PFSK-1 (cell line): ENCODE results near the gene AKAP6.

Experiments used
- FOXP2 ChIP-seq: optimal IDR thresholded peaks from 2 replicates; pipeline ENCODE3; 2011; ENCODE audit warnings: borderline replicate concordance, control low read depth, inconsistent platforms; ENCODE audit not compliant: insufficient read depth; ENCODE audit errors: extremely low read length, extremely low read depth
- TF ChIP-seq, protein P1 (sequence below), 2 experiments: IDR thresholded peaks; 2 replicates each; pipeline versions ENCODE4 v1.6.1 to v1.8.0; 2011 to 2012; ENCODE audit warnings: low read depth in 2 of 2, low read length in 2 of 2, control low read depth in 1 of 2, inconsistent platforms in 1 of 2, mild to moderate bottlenecking in 1 of 2, moderate library complexity in 1 of 2; ENCODE audit not compliant: insufficient read depth in 1 of 2

GRCh38 chr14:32478050-32478449 is 149.0 kb downstream of the AKAP6 start:
- TF ChIP-seq, protein P1, sequence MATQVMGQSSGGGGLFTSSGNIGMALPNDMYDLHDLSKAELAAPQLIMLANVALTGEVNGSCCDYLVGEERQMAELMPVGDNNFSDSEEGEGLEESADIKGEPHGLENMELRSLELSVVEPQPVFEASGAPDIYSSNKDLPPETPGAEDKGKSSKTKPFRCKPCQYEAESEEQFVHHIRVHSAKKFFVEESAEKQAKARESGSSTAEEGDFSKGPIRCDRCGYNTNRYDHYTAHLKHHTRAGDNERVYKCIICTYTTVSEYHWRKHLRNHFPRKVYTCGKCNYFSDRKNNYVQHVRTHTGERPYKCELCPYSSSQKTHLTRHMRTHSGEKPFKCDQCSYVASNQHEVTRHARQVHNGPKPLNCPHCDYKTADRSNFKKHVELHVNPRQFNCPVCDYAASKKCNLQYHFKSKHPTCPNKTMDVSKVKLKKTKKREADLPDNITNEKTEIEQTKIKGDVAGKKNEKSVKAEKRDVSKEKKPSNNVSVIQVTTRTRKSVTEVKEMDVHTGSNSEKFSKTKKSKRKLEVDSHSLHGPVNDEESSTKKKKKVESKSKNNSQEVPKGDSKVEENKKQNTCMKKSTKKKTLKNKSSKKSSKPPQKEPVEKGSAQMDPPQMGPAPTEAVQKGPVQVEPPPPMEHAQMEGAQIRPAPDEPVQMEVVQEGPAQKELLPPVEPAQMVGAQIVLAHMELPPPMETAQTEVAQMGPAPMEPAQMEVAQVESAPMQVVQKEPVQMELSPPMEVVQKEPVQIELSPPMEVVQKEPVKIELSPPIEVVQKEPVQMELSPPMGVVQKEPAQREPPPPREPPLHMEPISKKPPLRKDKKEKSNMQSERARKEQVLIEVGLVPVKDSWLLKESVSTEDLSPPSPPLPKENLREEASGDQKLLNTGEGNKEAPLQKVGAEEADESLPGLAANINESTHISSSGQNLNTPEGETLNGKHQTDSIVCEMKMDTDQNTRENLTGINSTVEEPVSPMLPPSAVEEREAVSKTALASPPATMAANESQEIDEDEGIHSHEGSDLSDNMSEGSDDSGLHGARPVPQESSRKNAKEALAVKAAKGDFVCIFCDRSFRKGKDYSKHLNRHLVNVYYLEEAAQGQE (IDR thresholded peaks at IDR 0.05; ENCODE audit: insufficient read depth in 1 of 2, low read depth in 2 of 2, low read length in 2 of 2), result no peak
- TF ChIP-seq FOXP2, result no peak
